Brain microvascular endothelial cell (primary cell): ENCODE data around the gene PSPH.

Experiments
- DNase-seq: peaks from one replicate; pipeline ENCODE4 v3.0.0-alpha.2; 2020
- H3K27ac ChIP-seq: fragments of 250-450 bp; sonication (Bioruptor Pico); 2 replicates; pipeline ENCODE4 v1.5.1; 2020; ENCODE audit warnings: mild to moderate bottlenecking, moderate library complexity
- H3K27me3 ChIP-seq: fragments of 250-450 bp; sonication (Bioruptor Pico); replicated peaks from 2 replicates; pipeline ENCODE4 v1.5.1; 2020; ENCODE audit warnings: mild to moderate bottlenecking
- H3K36me3 ChIP-seq: fragments of 250-450 bp; sonication (Bioruptor Pico); replicated peaks from 2 replicates; pipeline ENCODE4 v1.5.1; 2020; ENCODE audit warnings: mild to moderate bottlenecking
- H3K4me3 ChIP-seq: 2 replicates; pipeline ENCODE4 v1.5.1; 2011; ENCODE audit warnings: low read depth, mild to moderate bottlenecking, control low read depth, low read length, moderate library complexity
- in situ Hi-C: cut with HindIII; loops from 2 replicates; pipeline ENCODE4 v1.10.0; 2017; ENCODE audit warnings: low sequenced_read_pairs, low pct_ligation_motif_present
- TF ChIP-seq, protein P1 (sequence below): IDR thresholded peaks from 2 replicates; pipeline ENCODE4 v1.5.1; 2011; ENCODE audit warnings: low read depth, mild to moderate bottlenecking, moderate library complexity, low read length, control low read depth, inconsistent platforms; ENCODE audit errors: missing control alignments

The PSPH gene

DNA sequence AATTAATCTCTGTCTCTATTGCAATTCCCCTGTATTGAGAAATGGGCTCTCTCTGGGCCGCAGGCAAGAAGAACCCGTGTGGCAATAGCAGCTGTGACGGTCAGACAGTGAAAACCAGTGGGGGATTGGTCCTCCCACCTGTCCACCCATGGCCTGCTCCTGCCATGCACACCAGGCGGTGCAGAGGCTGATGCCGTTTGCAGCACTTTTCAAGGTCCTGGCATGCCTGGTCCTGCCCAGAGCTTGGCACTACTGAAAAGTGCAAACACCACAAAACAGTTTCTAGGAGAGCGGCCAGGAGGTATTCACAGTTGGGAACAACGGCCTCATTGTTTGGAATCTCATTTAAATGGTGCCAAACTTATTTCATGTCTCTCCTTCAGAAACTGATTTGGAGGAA is 41.5 kb downstream of the PSPH start:
- H3K4me3 ChIP-seq: no peak overlapping the region
- in situ Hi-C loops: no loop called here
- TF ChIP-seq, protein P1, sequence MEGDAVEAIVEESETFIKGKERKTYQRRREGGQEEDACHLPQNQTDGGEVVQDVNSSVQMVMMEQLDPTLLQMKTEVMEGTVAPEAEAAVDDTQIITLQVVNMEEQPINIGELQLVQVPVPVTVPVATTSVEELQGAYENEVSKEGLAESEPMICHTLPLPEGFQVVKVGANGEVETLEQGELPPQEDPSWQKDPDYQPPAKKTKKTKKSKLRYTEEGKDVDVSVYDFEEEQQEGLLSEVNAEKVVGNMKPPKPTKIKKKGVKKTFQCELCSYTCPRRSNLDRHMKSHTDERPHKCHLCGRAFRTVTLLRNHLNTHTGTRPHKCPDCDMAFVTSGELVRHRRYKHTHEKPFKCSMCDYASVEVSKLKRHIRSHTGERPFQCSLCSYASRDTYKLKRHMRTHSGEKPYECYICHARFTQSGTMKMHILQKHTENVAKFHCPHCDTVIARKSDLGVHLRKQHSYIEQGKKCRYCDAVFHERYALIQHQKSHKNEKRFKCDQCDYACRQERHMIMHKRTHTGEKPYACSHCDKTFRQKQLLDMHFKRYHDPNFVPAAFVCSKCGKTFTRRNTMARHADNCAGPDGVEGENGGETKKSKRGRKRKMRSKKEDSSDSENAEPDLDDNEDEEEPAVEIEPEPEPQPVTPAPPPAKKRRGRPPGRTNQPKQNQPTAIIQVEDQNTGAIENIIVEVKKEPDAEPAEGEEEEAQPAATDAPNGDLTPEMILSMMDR: no peak
- H3K27me3 ChIP-seq: no peaks in the 10 kb centered on the region
- DNase-seq: no peak
- H3K27ac ChIP-seq: no peak overlapping the region
- peaks cover 13% of the 10 kb centered on the region for H3K36me3 ChIP-seq

DNA sequence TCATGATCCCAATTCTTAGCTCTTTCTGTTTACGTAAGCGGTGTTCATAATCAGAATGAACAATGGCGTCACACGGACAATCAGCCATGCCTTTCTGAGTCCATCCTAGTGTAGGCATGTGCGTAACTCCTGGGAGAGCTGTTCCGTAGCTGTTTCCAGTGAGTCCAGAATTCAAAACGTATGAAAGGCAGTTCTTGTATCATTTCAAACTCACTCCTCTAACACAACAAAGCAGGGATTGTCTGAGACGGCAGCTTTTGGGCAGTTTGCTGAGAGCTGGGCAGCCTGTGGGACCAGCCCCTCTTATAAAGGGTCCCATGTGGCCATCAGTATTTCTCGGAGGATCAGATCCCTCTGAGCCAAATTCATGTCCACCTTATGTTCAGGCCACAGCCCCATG is 43.4 kb downstream of the PSPH start:
- in situ Hi-C loops: no loop called here
- Histone ChIP-seq H3K4me3 (no peak overlapping the region), H3K27ac (no peak overlapping the region), H3K27me3 (no peaks in the 10 kb centered on the region), H3K36me3 (peaks cover 8% of the 10 kb centered on the region)
- no peak for DNase-seq
- TF ChIP-seq, protein P1: no peak

DNA sequence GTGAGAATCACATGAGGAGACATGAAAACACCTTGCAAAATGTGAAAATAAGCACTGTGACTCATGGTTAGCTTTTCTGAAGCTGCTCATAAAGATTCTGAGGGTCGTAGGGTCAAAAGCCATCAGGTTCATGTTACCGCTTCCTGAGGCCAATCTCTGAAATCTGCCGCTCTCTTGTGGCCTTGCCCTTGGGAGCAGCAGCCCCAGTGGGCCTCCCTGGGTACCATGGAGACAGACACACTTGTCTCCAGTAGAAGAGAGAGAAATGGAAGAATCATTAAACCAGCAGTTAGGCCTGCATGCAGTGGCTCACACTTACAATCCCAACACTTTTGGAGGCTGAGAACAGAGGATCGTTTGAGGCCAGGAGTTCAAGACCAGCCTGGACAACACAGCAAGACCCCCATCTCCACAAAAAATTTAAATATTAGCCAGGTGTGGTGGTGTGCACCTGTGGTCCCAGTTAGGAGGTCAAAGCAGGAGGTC is 44.0 kb downstream of the PSPH start:
- Histone ChIP-seq H3K36me3 (peaks cover 4% of the 10 kb centered on the region), H3K27me3 (no peaks in the 10 kb centered on the region), H3K27ac (no peak overlapping the region), H3K4me3 (no peak overlapping the region)
- no peak for DNase-seq
- in situ Hi-C loops: no loop called here
- TF ChIP-seq, protein P1: no peak

GRCh38 chr7:56003749-56004148 is 47.5 kb downstream of the PSPH start:
- no peaks in the 10 kb centered on the region for H3K36me3 ChIP-seq
- H3K27me3 ChIP-seq: no peaks in the 10 kb centered on the region
- TF ChIP-seq, protein P1: no peak
- no peak overlapping the region for H3K4me3 ChIP-seq
- H3K27ac ChIP-seq: no peak overlapping the region
- DNase-seq: no peak
- in situ Hi-C loops: no loop called here

GRCh38 chr7:55996856-55997500 is 54.3 kb downstream of the PSPH start:
- TF ChIP-seq, protein P1: no peak
- in situ Hi-C loops: no loop called here
- H3K4me3 ChIP-seq: no peak overlapping the region
- no peak for DNase-seq
- no peaks in the 10 kb centered on the region for H3K27me3 ChIP-seq
- H3K36me3 ChIP-seq: peaks cover 10% of the 10 kb centered on the region
- no peak overlapping the region for H3K27ac ChIP-seq

GRCh38 chr7:55992346-55992745 is 58.9 kb downstream of the PSPH start:
- no peak overlapping the region for H3K27ac ChIP-seq
- no peak overlapping the region for H3K4me3 ChIP-seq
- no peak for DNase-seq
- TF ChIP-seq, protein P1: no peak
- peaks cover 10% of the 10 kb centered on the region for H3K36me3 ChIP-seq
- in situ Hi-C loops: no loop called here
- no peaks in the 10 kb centered on the region for H3K27me3 ChIP-seq
